ENCODE data around the gene CBX3.
"Not testable (repeated sequence)": the region's sequence is repeated elsewhere in the genome, so short reads cannot be mapped to it uniquely, and the experiment has no call there.

The CBX3 gene

GRCh38 chr7:26170663-26171062, 30.9 kb upstream of the CBX3 start:
- no peak for DNase-seq (ENCODE audit: low spot score)

GRCh38 chr7:26171601-26172000, 29.9 kb upstream of the CBX3 start:
- DNase-seq (ENCODE audit: low spot score) = no peak

- no peak for DNase-seq (ENCODE audit: low spot score)
Measured at GRCh38 chr7:26172048-26172447, 29.5 kb upstream of the CBX3 start.

GRCh38 chr7:26175903-26176302, 25.6 kb upstream of the CBX3 start:
- not testable (repeated sequence) for DNase-seq (ENCODE audit: low spot score)

- DNase-seq (ENCODE audit: low spot score) = not testable (repeated sequence)
Measured at GRCh38 chr7:26176696-26177095, 24.8 kb upstream of the CBX3 start.

GRCh38 chr7:26177269-26177668, 24.3 kb upstream of the CBX3 start:
- not testable (repeated sequence) for DNase-seq (ENCODE audit: low spot score)

GRCh38 chr7:26178272-26178960, 23.1 kb upstream of the CBX3 start:
- DNase-seq (ENCODE audit: low spot score) = no peak

GRCh38 chr7:26179422-26179821, 22.1 kb upstream of the CBX3 start:
- no peak for DNase-seq (ENCODE audit: low spot score)

- DNase-seq (ENCODE audit: low spot score) = no peak
Measured at GRCh38 chr7:26179826-26180497, 21.6 kb upstream of the CBX3 start.

- no peak for DNase-seq (ENCODE audit: low spot score)
Measured at GRCh38 chr7:26180792-26181198, 20.8 kb upstream of the CBX3 start.

GRCh38 chr7:26181474-26182227, 19.9 kb upstream of the CBX3 start:
- no peak for DNase-seq (ENCODE audit: low spot score)

GRCh38 chr7:26182283-26182682, 19.3 kb upstream of the CBX3 start:
- DNase-seq (ENCODE audit: low spot score) = no peak

GRCh38 chr7:26182706-26183105, 18.8 kb upstream of the CBX3 start:
- no peak for DNase-seq (ENCODE audit: low spot score)

- DNase-seq (ENCODE audit: low spot score) = no peak
Measured at GRCh38 chr7:26183545-26184280, 17.8 kb upstream of the CBX3 start.

GRCh38 chr7:26184281-26185101, 17.1 kb upstream of the CBX3 start:
- DNase-seq (ENCODE audit: low spot score) = not testable (repeated sequence)

GRCh38 chr7:26185131-26185843, 16.3 kb upstream of the CBX3 start:
- DNase-seq (ENCODE audit: low spot score) = no peak

- DNase-seq (ENCODE audit: low spot score) = no peak
Measured at GRCh38 chr7:26185844-26186180, 15.7 kb upstream of the CBX3 start.

- no peak for DNase-seq (ENCODE audit: low spot score)
Measured at GRCh38 chr7:26186364-26187311, 14.9 kb upstream of the CBX3 start.

- DNase-seq (ENCODE audit: low spot score) = no peak
Measured at GRCh38 chr7:26187380-26188205, 14.0 kb upstream of the CBX3 start.

All from left forelimb (tissue), 1 donor.